Measurements from ENCODE around the gene AFG1L. TPM values are rescaled to one million over a fixed set of nuclear protein-coding genes. Genes with fewer than 3 reads are reported as not detected.
"Not testable (repeated sequence)": the region's sequence is repeated elsewhere in the genome, so short reads cannot be mapped to it uniquely, and the experiment has no call there.

AFG1L gene
- polyA plus RNA-seq, 10 donors: 4.0 to 6.0 (median 5.0) TPM

GRCh38 chr6:108407904-108408827, 113.3 kb downstream of the AFG1L start:
- DNase-seq: peak; percentile 59 to 90 (median 74)

DNA sequence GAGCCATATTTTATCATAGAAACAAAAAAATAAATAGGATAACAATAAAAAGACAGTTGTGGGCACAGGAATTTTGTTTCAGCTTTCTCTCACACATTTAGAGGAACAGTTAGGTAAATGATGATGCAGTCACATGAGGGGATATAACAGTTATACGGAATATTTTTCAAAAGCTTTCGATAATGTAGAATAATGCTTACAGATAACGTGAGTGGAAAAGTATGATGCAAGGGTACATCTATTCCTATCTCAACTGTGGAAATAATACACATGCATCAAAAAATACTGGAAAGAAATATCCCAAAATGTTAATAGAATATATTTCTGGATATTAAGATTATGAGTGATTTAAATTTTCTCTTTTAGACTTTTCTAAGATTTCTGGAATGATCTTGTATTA, 114.0 kb downstream of the AFG1L start:
- DNase-seq: no peak

GRCh38 chr6:108416047-108416833, 121.4 kb downstream of the AFG1L start:
- not testable (repeated sequence) for DNase-seq

- DNase-seq: no peak
Measured at GRCh38 chr6:108417027-108417426, 122.2 kb downstream of the AFG1L start.

DNA sequence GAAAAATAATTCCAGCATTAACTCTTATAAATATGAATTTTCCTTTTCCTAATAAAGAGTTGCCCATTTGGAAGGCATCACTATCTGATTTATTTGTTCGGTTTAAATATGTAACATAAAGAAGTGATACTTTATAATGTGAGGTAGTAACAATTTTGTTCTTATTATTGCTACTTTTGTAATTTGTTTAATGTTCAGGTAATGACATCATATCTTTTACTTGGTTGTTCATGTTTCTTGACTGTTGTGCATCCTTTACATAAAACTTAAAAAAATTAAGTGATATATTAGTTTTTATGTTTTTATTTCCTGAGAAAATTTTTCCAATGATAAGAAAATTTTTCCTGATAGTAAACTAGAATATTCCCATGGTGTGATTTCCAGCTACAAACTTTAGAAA, 124.6 kb downstream of the AFG1L start:
- DNase-seq: no peak

DNA sequence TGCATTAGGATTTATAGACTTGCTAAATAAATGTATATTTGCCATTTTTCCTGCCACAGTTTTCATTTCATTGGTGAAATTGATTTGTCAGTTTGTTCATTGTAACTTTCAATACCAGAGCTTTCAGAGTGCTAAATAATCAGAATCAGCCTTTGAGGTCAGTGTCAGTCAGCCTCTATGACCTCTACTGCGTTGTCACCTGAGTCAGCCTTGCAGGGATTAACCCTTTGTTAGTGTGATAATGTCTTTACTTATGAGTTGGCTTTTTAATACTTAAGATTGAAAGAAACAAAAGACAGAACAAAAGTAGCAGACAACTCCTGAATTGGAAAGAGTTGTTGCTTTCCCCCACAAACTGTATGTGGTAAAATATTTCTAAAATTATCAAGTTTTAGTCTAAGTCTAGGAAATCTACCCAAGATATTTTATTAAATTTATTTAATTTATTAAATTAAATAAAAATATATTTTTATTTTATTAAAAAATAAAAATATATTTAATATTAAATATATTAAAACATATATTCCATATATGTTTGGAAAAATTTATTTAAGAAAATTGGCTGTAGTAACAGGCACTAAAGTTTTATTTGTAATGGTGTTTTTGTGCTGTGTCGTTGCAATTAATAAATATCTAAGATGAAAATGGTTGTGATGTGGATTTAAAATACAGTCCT, 125.2 kb downstream of the AFG1L start:
- no peak for DNase-seq

- DNase-seq: no peak
Measured at GRCh38 chr6:108421366-108421765, 126.5 kb downstream of the AFG1L start.

- no peak for DNase-seq
Measured at GRCh38 chr6:108423982-108424705, 129.3 kb downstream of the AFG1L start.

- DNase-seq: no peak
Measured at GRCh38 chr6:108425428-108425827, 130.6 kb downstream of the AFG1L start.

- no peak for DNase-seq
Measured at GRCh38 chr6:108432143-108432542, 137.3 kb downstream of the AFG1L start.

DNA sequence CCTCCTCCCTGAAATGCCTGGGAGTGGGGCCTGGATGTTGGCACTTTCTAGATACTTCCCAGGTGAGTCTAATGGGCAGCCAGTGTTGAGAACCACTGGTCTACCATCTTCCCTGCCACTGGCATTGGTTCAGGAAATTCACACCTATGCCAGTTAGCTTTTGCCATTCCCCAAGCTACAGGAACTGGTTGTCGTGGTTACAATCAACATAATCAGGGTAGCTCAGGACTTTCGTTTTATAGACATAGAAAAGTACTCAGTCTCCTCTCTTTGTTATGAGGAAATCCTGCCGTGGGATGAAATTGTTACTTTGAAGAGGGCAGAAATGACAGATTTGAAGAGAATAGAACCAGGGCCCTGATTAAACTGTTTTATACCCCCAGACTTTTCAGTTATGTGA, 137.9 kb downstream of the AFG1L start:
- no peak for DNase-seq

- DNase-seq: no peak
Measured at GRCh38 chr6:108434222-108434621, 139.4 kb downstream of the AFG1L start.

DNA sequence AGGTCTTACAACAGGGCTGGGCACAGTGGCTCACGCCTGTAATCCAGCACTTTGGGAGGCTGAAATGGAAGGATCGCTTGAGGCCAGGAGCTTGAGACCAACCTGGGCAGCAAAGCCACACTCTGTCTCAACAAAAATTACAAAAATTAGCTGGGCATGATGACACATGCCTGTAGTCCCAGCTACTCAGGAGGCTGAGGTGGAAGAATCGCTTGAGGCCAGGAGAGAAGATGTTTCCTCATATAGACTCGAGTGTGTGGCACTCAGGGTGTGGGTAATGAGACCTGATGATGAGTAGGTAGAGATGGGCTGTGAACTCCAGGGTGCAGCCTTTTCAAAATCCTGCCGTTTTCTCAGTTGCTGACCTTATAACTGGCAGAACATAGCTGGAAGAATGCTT, 140.5 kb downstream of the AFG1L start:
- DNase-seq: no peak

DNA sequence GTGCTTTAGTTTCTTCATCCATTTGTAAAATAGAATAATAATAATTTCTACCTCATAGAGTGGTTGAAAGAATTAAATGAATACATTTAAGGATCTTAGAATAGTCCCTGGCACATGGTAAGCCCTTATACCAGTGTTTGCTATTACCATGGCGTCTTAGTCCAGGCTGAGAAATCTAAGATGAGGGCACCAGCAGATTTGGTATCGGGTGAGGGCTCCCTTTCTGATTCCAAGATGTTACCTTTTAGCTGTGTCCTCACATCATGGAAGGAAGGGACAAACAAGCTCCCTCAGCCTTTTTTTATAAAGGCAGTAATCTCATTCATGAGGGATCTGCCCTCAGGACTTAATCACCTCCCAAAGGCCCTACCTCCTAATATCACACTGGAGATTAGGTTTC, 141.9 kb downstream of the AFG1L start:
- no peak for DNase-seq

- no peak for DNase-seq
Measured at GRCh38 chr6:108437821-108438220, 143.0 kb downstream of the AFG1L start.

GRCh38 chr6:108438918-108439317, 144.1 kb downstream of the AFG1L start:
- no peak for DNase-seq

- DNase-seq: no peak
Measured at GRCh38 chr6:108441141-108441540, 146.3 kb downstream of the AFG1L start.

DNA sequence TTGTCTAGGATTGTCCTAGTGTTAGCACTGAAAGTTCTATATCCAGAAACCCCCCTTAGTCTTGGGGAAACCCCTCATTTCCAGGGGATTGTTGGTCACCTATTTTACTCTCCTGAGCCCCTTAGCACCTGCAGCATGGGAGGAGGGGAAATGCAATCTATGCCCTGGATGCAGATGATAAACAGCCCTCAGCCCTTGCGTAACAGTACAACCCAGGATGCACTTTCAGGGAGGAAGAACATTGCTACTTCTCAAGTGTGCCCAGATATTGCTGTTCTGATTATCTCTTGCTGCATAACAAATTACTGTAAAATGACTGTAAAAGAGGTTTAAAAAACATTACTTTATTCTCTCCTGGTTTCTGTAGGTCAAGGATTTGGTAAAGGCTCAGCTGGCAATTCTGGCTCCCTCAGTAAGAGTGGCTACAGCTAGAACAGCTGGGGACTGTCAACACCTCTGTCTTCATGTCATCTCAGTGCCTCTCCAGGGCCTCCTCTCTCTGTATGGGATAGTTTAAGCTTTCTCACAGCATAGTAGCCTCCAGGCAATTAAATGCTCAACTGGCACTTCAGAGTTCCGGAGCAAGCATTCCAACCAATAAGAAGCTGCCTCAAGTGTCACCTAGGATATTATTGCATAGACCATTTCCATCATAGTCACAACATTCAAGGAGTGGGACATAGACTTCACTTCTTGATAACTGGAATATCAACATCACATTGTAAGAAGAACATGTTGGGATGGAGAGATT, 148.1 kb downstream of the AFG1L start:
- no peak for DNase-seq

DNA sequence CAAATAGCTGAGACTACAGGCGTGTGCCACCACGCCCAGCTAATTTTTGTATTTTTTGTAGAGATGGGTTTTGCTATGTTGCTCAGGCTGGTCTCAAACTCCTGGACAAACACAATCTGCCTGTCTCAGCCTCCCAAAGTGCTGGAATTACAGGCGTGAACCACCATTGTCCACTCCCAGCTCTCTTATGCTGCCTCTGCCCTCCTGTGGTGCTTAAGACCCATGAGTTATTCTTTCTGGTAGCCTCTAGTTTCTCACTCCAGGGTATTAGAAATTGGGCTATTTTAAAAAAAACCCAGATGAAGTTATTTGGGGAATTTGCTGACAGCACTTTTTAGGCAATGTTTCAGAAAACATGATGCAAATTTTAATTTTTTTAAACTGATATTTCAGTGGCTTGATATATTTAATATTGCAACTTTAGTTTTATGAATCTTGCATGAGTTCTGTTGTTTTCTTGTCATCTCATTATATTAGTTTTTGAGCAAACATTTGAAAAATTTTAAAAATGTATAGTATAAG, 151.8 kb downstream of the AFG1L start:
- no peak for DNase-seq

DNA sequence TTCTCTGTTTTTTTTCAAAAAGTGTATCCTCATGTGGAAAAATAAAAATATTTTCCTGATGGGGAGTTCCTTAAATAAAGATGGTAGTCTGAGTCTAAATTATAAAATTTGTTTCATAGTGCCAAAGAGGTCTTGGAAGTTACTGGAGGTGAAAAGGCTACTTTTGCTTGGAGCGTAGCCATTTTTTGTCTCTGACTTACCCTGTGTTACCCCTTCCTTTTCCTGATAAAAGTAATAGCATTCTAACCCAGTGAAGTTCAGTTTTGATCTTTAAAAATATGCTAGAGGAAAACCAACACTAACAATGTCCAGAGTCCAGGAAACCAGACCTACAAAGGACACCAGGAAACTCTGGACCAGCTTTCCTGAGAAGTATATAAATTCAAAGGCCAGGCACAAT, 153.6 kb downstream of the AFG1L start:
- DNase-seq: no peak

DNA sequence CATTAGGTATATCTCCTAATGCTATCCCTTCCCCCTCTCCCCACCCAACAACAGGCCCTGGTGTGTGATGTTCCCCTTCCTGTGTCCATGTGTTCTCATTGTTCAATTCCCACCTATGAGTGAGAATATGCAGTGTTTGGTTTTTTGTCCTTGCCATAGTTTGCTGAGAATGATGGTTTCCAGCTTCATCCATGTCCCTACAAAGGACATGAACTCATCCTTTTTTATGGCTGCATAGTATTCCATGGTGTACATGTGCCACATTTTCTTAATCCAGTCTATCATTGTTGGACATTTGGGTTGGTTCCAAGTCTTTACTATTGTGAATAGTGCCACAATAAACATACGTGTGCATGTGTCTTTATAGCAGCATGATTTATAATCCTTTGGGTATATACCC, 154.9 kb downstream of the AFG1L start:
- DNase-seq: not testable (repeated sequence)

Data from muscle of back (tissue), 11 donors.